ENCODE measurements around the gene STEAP1.

DNA sequence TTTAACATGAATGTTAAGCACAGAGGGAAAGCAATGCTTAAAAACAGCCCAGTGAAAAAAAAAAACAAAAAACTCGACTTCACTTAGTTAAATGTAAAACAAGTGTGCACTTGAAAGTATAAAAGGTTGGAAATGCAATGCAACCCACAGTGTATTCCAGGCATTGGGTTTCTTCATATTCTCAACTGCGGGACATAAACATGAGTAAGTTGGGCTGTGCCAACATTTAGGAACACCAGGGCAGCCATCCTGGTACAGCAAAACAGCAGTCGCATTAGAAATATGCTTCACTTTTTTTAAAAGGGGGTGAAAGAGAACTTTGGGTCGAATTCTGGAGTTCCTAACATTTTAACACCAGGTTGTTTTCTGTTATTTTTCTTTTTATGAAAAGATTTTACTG, 937 bp downstream of the STEAP1 start:
- TF ChIP-seq, protein P1, sequence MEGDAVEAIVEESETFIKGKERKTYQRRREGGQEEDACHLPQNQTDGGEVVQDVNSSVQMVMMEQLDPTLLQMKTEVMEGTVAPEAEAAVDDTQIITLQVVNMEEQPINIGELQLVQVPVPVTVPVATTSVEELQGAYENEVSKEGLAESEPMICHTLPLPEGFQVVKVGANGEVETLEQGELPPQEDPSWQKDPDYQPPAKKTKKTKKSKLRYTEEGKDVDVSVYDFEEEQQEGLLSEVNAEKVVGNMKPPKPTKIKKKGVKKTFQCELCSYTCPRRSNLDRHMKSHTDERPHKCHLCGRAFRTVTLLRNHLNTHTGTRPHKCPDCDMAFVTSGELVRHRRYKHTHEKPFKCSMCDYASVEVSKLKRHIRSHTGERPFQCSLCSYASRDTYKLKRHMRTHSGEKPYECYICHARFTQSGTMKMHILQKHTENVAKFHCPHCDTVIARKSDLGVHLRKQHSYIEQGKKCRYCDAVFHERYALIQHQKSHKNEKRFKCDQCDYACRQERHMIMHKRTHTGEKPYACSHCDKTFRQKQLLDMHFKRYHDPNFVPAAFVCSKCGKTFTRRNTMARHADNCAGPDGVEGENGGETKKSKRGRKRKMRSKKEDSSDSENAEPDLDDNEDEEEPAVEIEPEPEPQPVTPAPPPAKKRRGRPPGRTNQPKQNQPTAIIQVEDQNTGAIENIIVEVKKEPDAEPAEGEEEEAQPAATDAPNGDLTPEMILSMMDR (IDR thresholded peaks at IDR 0.05), result no peak
- no peak for TF ChIP-seq POLR2A (IDR thresholded peaks at IDR 0.05)
- TF ChIP-seq POLR2AphosphoS5 (IDR thresholded peaks at IDR 0.05), result no peak
- TF ChIP-seq EP300 (IDR thresholded peaks at IDR 0.05), result no peak

All from suprapubic skin (tissue), 4 donors.